Measurements from ENCODE around the gene OR1F1. TPM values are rescaled to one million over a fixed set of nuclear protein-coding genes. Genes with fewer than 3 reads are reported as not detected.
"Not testable (repeated sequence)": the region's sequence is repeated elsewhere in the genome, so short reads cannot be mapped to it uniquely, and the experiment has no call there.

Gene OR1F1
- total and polyA plus RNA-seq, 2 donors (not counting 1 experiment from before 2014, with no cell fraction given), result not detected

- Mint-ChIP-seq H3K27ac (no peak overlapping the region), H3K4me1 (peaks cover 20% of the 10 kb centered on the region), H3K9me3 (ENCODE audit: insufficient read depth) (no peaks in the 10 kb centered on the region), H3K27me3 (peaks cover 82% of the 10 kb centered on the region), H3K4me3 (no peak overlapping the region)
- Histone ChIP-seq H3K4me1 (ENCODE audit: control insufficient read depth in 2 of 2, insufficient read depth in 2 of 2, low read length in 2 of 2) (peaks cover 16 to 19% of the 10 kb centered on the region in 2 donors), H3K27ac (ENCODE audit: low read length in 2 of 2) (no peak overlapping the region), H3K36me3 (replicated peaks in 1 of 2; ENCODE audit: control extremely low read depth in 1 of 2, control insufficient read depth in 1 of 2, extremely low read depth in 1 of 2, insufficient read depth in 2 of 2, low read length in 1 of 2) (no peaks in the 10 kb centered on the region), H4K20me1 (ENCODE audit: control insufficient read depth, insufficient read depth, low read length, poor library complexity, severe bottlenecking) (no peaks in the 10 kb centered on the region), H3K9ac (ENCODE audit: low read length) (no peak overlapping the region), H3K79me2 (ENCODE audit: control insufficient read depth, insufficient read depth, low read length) (no peaks in the 10 kb centered on the region), H3K4me3 (ENCODE audit: control extremely low read depth in 1 of 5, extremely low read depth in 1 of 5, insufficient read depth in 1 of 5, low read depth in 2 of 5, low read length in 4 of 5) (no peak overlapping the region), H2AFZ (ENCODE audit: insufficient read depth, low read depth, low read length, poor library complexity, severe bottlenecking) (no peak overlapping the region), H3K27me3 (replicated peaks in 1 of 4; ENCODE audit: control extremely low read depth in 1 of 4, control insufficient read depth in 3 of 4, insufficient read depth in 4 of 4, low read length in 3 of 4) (peaks cover 0 to 83% (median 49%) of the 10 kb centered on the region in 4 experiments), H3K4me2 (replicated peaks; ENCODE audit: low read depth, low read length, poor library complexity, severe bottlenecking) (no peak overlapping the region), H3K9me3 (ENCODE audit: control extremely low read depth in 1 of 3, control insufficient read depth in 2 of 3, insufficient read depth in 1 of 3, low read length in 2 of 3) (peaks cover 0 to 34% (median 0%) of the 10 kb centered on the region in 3 donors)
- no peak for DNase-seq
- intact Hi-C loops (cut with micrococcal nuclease), result no loop called here
- no peak for ATAC-seq (ENCODE audit: low read depth)
- CTCF ChIA-PET, result interaction anchor here (1.1 to 1.4 kb wide), 2 partner anchors 11 to 15 kb away, joined by 4 to 5 read pairs; no protein-coding TSS in a partner anchor
- POLR2A ChIA-PET, result interaction anchor here (0.5 kb wide), 1 partner anchor 34 kb away, joined by 7 read pairs; no protein-coding TSS in a partner anchor
- 72% methylated on average over 18 of the region's 21 CpGs for WGBS (ENCODE audit: insufficient coverage)
- TF ChIP-seq EZH2 (IDR thresholded peaks at IDR 0.05; ENCODE audit: borderline replicate concordance, insufficient read depth, low read depth, low read length, poor library complexity, severe bottlenecking) (no peak), CTCF (IDR thresholded peaks at IDR 0.05) (no peak)
These were observed 7.5 kb upstream of the OR1F1 start for GRCh38 chr16:3180445-3180878.

GRCh38 chr16:3182293-3182607 is 5.8 kb upstream of the OR1F1 start:
- POLR2A ChIA-PET, result not testable (repeated sequence)

More at GRCh38 chr16:3182293-3182607, 5.8 kb upstream of the OR1F1 start:
- WGBS (ENCODE audit: insufficient coverage), result 61% methylated on average over 4 of the region's 8 CpGs
- intact Hi-C loops (cut with micrococcal nuclease); H3K4me3 ChIP-seq (ENCODE audit: control extremely low read depth in 1 of 5, extremely low read depth in 1 of 5, insufficient read depth in 1 of 5, low read depth in 2 of 5, low read length in 4 of 5); H2AFZ ChIP-seq (ENCODE audit: insufficient read depth, low read depth, low read length, poor library complexity, severe bottlenecking); ATAC-seq (ENCODE audit: low read depth); H3K79me2 ChIP-seq (ENCODE audit: control insufficient read depth, insufficient read depth, low read length); H3K36me3 ChIP-seq (replicated peaks in 1 of 2; ENCODE audit: control extremely low read depth in 1 of 2, control insufficient read depth in 1 of 2, extremely low read depth in 1 of 2, insufficient read depth in 2 of 2, low read length in 1 of 2); DNase-seq; H3K27ac ChIP-seq (ENCODE audit: low read length in 2 of 2); H4K20me1 ChIP-seq (ENCODE audit: control insufficient read depth, insufficient read depth, low read length, poor library complexity, severe bottlenecking); H3K9me3 Mint-ChIP-seq (ENCODE audit: insufficient read depth); H3K9ac ChIP-seq (ENCODE audit: low read length): not testable (repeated sequence)
- peaks cover 18% of the 10 kb centered on the region for H3K4me1 Mint-ChIP-seq
- H3K27me3 Mint-ChIP-seq, result peaks cover 79% of the 10 kb centered on the region
- Histone ChIP-seq H3K9me3 (ENCODE audit: control extremely low read depth in 1 of 3, control insufficient read depth in 2 of 3, insufficient read depth in 1 of 3, low read length in 2 of 3) (peaks cover 0 to 40% (median 1%) of the 10 kb centered on the region in 3 donors), H3K27me3 (replicated peaks in 1 of 4; ENCODE audit: control extremely low read depth in 1 of 4, control insufficient read depth in 3 of 4, insufficient read depth in 4 of 4, low read length in 3 of 4) (peaks cover 0 to 85% (median 50%) of the 10 kb centered on the region in 4 experiments), H3K4me1 (ENCODE audit: control insufficient read depth in 2 of 2, insufficient read depth in 2 of 2, low read length in 2 of 2) (peaks cover 15 to 16% of the 10 kb centered on the region in 2 donors), H3K4me2 (replicated peaks; ENCODE audit: low read depth, low read length, poor library complexity, severe bottlenecking) (peak overlapping the region; percentile 57)
- H3K4me3 Mint-ChIP-seq, result peak overlapping the region; percentile 73
- H3K27ac Mint-ChIP-seq, result peak overlapping the region; percentile 74
- CTCF ChIA-PET, result interaction anchor here (0.6 to 1.3 kb wide), 4 partner anchors 16 to 995 kb away, joined by 3 read pairs; no protein-coding TSS in a partner anchor
